ENCODE data around the gene MAD1L1.
"Not testable (repeated sequence)": the region's sequence is repeated elsewhere in the genome, so short reads cannot be mapped to it uniquely, and the experiment has no call there.

Gene MAD1L1

DNA sequence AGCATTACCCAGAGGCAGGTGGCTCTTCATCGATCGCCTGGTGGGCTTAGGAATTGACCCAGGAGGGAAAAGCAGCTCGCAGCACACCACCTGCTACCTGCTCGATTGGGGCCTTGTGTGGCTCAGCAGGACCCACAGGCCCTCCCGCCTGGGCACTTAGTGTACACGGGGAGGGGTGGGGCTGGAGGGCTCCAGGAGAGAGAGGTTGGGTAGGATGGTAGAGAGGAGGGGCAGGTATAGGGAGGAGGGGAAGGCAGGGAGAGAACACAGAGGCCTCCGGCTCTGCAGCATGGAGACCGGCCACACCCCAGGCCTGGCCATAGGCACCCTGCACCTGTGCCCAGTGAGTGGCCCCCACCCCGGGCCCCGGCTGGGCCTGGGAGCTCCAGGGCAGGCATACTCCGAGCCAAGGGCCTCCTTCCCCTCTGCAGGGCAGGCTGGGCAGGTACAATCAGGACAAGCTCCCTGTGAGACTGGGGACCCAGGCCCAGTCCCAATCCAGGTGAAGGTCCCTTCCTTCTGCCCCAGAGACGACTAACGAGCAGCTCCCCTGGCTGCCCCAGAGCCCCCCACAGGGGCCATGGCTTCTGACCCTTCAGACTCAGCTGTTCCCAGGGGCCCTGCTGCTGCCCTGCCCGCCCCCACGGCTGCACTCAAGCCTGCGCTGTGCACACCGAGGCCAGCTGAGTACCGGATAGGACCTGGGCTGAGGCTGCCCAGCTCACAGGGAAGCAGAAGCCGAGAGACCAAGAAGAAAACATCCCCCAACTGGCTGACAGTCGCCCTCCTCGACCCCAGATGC, 358.0 kb downstream of the MAD1L1 start:
- H3K36me3 ChIP-seq (ENCODE audit: control insufficient read depth, insufficient read depth, low read length): peaks cover 12% of the 10 kb centered on the region
- not testable (repeated sequence) for H3K4me3 ChIP-seq (ENCODE audit: insufficient read depth, low read depth, low read length, poor library complexity, severe bottlenecking); H3K4me1 ChIP-seq (ENCODE audit: control insufficient read depth, insufficient read depth, low read length, poor library complexity, severe bottlenecking); H3K27ac ChIP-seq (ENCODE audit: insufficient read depth, low read length, poor library complexity, severe bottlenecking); H3K27me3 ChIP-seq (replicated peaks; ENCODE audit: control insufficient read depth, insufficient read depth, low read length, poor library complexity, severe bottlenecking); DNase-seq; H3K9me3 ChIP-seq (ENCODE audit: control insufficient read depth, low read length)

DNA sequence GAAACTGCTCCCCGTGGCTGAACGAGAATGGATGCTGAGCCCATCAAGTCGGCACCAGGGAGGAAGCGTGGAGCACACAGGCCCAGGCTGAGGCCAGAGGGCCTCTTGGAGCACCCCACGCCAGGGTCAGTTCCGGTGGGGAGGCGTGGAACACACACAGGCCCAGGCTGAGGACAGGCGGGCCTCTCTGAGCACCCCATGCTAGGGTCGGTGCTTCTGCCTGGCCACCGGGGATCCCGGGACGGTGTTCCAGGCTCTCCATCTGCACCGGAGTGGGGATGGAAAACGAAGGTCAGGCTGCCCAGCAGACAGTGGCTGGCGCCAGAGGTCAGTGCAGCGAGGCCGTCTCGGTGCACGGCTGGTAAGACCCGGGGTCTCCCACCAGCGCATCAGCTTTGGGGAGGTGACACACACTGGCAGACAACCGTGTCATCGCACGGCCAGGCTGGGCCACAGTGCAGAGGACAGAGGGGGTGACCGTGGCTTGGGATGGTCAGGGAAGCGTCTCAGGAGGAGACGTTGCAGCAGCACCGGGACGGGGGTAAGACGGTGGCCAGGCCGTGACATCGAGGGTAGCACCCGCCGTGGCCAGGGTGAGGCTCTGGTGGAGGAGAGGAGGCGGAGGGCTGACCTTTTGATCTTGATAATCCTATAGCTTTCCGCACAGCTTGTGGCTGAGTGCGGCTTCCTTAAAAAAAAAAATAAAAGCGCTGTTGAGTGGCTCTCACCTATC, 358.7 kb downstream of the MAD1L1 start:
- H3K36me3 ChIP-seq (ENCODE audit: control insufficient read depth, insufficient read depth, low read length): peaks cover 12% of the 10 kb centered on the region

DNA sequence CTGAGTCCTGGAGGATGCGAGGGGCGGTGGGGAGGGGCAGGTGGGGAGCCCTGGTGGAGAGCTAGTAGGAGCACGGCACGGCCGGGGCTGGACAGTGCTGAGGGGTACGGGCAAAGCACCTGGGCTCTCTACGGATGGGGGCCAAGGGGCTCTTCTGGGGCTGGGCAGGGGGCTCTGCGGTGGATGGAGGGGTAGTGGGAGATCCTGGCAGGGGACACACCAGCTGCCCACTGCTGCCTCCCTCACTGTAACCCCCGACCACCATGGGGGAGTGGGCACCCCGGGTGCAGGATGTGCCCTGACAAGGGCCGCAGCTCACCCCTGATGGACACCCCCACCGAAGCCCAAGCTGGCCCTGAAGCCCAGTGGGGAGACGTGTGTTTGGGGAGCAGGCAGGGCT, 359.3 kb downstream of the MAD1L1 start:
- H3K4me1 ChIP-seq (ENCODE audit: control insufficient read depth, insufficient read depth, low read length, poor library complexity, severe bottlenecking): peaks cover 4% of the 10 kb centered on the region

More for the DNA sequence above, 358.7 kb downstream of the MAD1L1 start:
- DNase-seq: no peak
- Histone ChIP-seq H3K27ac (ENCODE audit: insufficient read depth, low read length, poor library complexity, severe bottlenecking) (no peak overlapping the region), H3K27me3 (replicated peaks; ENCODE audit: control insufficient read depth, insufficient read depth, low read length, poor library complexity, severe bottlenecking) (no peaks in the 10 kb centered on the region), H3K9me3 (ENCODE audit: control insufficient read depth, low read length) (no peaks in the 10 kb centered on the region), H3K4me1 (ENCODE audit: control insufficient read depth, insufficient read depth, low read length, poor library complexity, severe bottlenecking) (peaks cover 4% of the 10 kb centered on the region), H3K4me3 (ENCODE audit: insufficient read depth, low read depth, low read length, poor library complexity, severe bottlenecking) (no peak overlapping the region)

DNA sequence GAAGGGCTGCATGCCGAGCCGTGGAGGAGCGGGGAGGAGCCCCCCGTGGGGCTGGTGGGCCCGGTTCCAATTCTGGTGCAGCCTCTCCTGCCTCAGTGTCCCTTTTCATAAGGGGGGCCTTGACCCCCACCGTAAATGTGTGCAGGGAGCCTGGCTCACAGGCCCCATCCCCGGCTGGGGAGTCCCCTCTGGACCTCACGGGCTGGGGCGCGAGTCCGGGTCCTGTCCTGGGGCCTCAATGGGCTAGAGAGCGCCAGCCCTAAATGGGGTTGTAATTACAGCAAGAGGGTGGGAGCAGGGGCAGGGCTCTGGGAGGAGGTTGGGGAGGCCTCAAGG, 359.7 kb downstream of the MAD1L1 start:
- peaks cover 12% of the 10 kb centered on the region for H3K36me3 ChIP-seq (ENCODE audit: control insufficient read depth, insufficient read depth, low read length)
- H3K27me3 ChIP-seq (replicated peaks; ENCODE audit: control insufficient read depth, insufficient read depth, low read length, poor library complexity, severe bottlenecking): no peaks in the 10 kb centered on the region
- no peak overlapping the region for H3K4me3 ChIP-seq (ENCODE audit: insufficient read depth, low read depth, low read length, poor library complexity, severe bottlenecking)
- no peak for DNase-seq
- no peak overlapping the region for H3K27ac ChIP-seq (ENCODE audit: insufficient read depth, low read length, poor library complexity, severe bottlenecking)
- H3K4me1 ChIP-seq (ENCODE audit: control insufficient read depth, insufficient read depth, low read length, poor library complexity, severe bottlenecking): peaks cover 4% of the 10 kb centered on the region
- H3K9me3 ChIP-seq (ENCODE audit: control insufficient read depth, low read length): no peaks in the 10 kb centered on the region

More for the DNA sequence above, 359.3 kb downstream of the MAD1L1 start:
- no peak for DNase-seq
- no peaks in the 10 kb centered on the region for H3K9me3 ChIP-seq (ENCODE audit: control insufficient read depth, low read length)
- no peak overlapping the region for H3K4me3 ChIP-seq (ENCODE audit: insufficient read depth, low read depth, low read length, poor library complexity, severe bottlenecking)
- H3K36me3 ChIP-seq (ENCODE audit: control insufficient read depth, insufficient read depth, low read length): peaks cover 12% of the 10 kb centered on the region
- H3K27me3 ChIP-seq (replicated peaks; ENCODE audit: control insufficient read depth, insufficient read depth, low read length, poor library complexity, severe bottlenecking): no peaks in the 10 kb centered on the region
- no peak overlapping the region for H3K27ac ChIP-seq (ENCODE audit: insufficient read depth, low read length, poor library complexity, severe bottlenecking)

GRCh38 chr7:1872191-1873069, 360.3 kb downstream of the MAD1L1 start:
- H3K36me3 ChIP-seq (ENCODE audit: control insufficient read depth, insufficient read depth, low read length): peaks cover 12% of the 10 kb centered on the region
- no peaks in the 10 kb centered on the region for H3K27me3 ChIP-seq (replicated peaks; ENCODE audit: control insufficient read depth, insufficient read depth, low read length, poor library complexity, severe bottlenecking)

DNA sequence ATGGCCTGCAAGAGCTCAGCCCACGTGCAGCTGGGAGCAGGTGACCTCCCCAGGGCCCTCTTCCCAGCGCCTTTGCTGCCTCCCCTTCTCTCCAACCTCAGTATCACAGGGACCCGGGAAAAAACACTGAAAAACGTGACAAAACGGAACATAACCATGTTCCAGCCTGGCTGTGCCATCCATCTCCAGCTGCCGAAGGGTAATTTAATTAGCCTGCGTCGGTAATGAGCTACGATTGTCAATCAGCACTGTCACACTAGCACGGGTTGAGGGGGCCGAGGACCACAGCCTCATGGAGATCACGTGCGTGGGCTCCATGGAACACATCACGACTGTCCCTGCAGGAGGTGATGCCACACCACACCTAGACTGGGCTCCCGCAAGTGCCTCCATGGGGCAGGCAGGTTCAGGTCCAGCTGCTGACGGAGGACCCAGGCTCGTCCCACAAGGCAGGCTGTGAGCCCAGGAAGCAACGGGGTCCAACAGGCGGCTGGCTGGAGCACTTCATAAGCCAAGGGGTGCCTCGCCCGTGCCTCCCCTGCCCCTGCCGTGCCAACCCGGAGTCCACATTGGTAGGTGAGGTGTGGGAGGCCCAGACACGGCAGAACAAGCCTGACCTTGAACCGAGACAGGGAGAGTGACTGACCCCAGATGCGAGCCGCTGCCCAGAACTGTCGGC, 363.2 kb downstream of the MAD1L1 start:
- H3K27me3 ChIP-seq (replicated peaks; ENCODE audit: control insufficient read depth, insufficient read depth, low read length, poor library complexity, severe bottlenecking): no peaks in the 10 kb centered on the region
- no peak overlapping the region for H3K27ac ChIP-seq (ENCODE audit: insufficient read depth, low read length, poor library complexity, severe bottlenecking)
- no peak for DNase-seq
- peaks cover 12% of the 10 kb centered on the region for H3K36me3 ChIP-seq (ENCODE audit: control insufficient read depth, insufficient read depth, low read length)
- no peaks in the 10 kb centered on the region for H3K9me3 ChIP-seq (ENCODE audit: control insufficient read depth, low read length)
- H3K4me1 ChIP-seq (ENCODE audit: control insufficient read depth, insufficient read depth, low read length, poor library complexity, severe bottlenecking): no peaks in the 10 kb centered on the region
- no peak overlapping the region for H3K4me3 ChIP-seq (ENCODE audit: insufficient read depth, low read depth, low read length, poor library complexity, severe bottlenecking)

More at GRCh38 chr7:1872191-1873069, 360.3 kb downstream of the MAD1L1 start:
- no peak overlapping the region for H3K4me3 ChIP-seq (ENCODE audit: insufficient read depth, low read depth, low read length, poor library complexity, severe bottlenecking)
- no peaks in the 10 kb centered on the region for H3K9me3 ChIP-seq (ENCODE audit: control insufficient read depth, low read length)
- DNase-seq: no peak
- no peak overlapping the region for H3K27ac ChIP-seq (ENCODE audit: insufficient read depth, low read length, poor library complexity, severe bottlenecking)
- H3K4me1 ChIP-seq (ENCODE audit: control insufficient read depth, insufficient read depth, low read length, poor library complexity, severe bottlenecking): peaks cover 4% of the 10 kb centered on the region

- no peak for DNase-seq
- Histone ChIP-seq H3K4me1 (ENCODE audit: control insufficient read depth, insufficient read depth, low read length, poor library complexity, severe bottlenecking) (no peaks in the 10 kb centered on the region), H3K9me3 (ENCODE audit: control insufficient read depth, low read length) (no peaks in the 10 kb centered on the region), H3K36me3 (ENCODE audit: control insufficient read depth, insufficient read depth, low read length) (peaks cover 12% of the 10 kb centered on the region), H3K27me3 (replicated peaks; ENCODE audit: control insufficient read depth, insufficient read depth, low read length, poor library complexity, severe bottlenecking) (no peaks in the 10 kb centered on the region), H3K4me3 (ENCODE audit: insufficient read depth, low read depth, low read length, poor library complexity, severe bottlenecking) (no peak overlapping the region), H3K27ac (ENCODE audit: insufficient read depth, low read length, poor library complexity, severe bottlenecking) (no peak overlapping the region)
Measured at GRCh38 chr7:1868516-1869165, 364.1 kb downstream of the MAD1L1 start.

GRCh38 chr7:1867370-1868260, 365.1 kb downstream of the MAD1L1 start:
- H3K27me3 ChIP-seq (replicated peaks; ENCODE audit: control insufficient read depth, insufficient read depth, low read length, poor library complexity, severe bottlenecking): no peaks in the 10 kb centered on the region
- no peak overlapping the region for H3K27ac ChIP-seq (ENCODE audit: insufficient read depth, low read length, poor library complexity, severe bottlenecking)
- no peaks in the 10 kb centered on the region for H3K9me3 ChIP-seq (ENCODE audit: control insufficient read depth, low read length)
- peaks cover 9% of the 10 kb centered on the region for H3K36me3 ChIP-seq (ENCODE audit: control insufficient read depth, insufficient read depth, low read length)
- H3K4me1 ChIP-seq (ENCODE audit: control insufficient read depth, insufficient read depth, low read length, poor library complexity, severe bottlenecking): no peaks in the 10 kb centered on the region
- DNase-seq: no peak
- no peak overlapping the region for H3K4me3 ChIP-seq (ENCODE audit: insufficient read depth, low read depth, low read length, poor library complexity, severe bottlenecking)

All from effector memory CD4-positive, alpha-beta T cell (primary cell).